SK-N-SH treated with all-trans-retinoic acid at 6 μM for 48 hours (cell line): ENCODE results near the gene RGL2.

Experiments used
- ATAC-seq: fragments of 200-7000 bp; cut with Tn5 transposase; 3 replicates; pipeline ENCODE4 v1.9.1; 2020; ENCODE audit warnings: mild to moderate bottlenecking, moderate library complexity
- ARNTL ChIP-seq: fragments of 450-650 bp; formaldehyde crosslinking; IDR thresholded peaks from 2 replicates; pipeline ENCODE4 v1.5.0; 2020; ENCODE audit warnings: low read depth, mild to moderate bottlenecking, moderate library complexity, borderline replicate concordance
- BACH2 ChIP-seq: fragments of 250-450 bp; sonication (Bioruptor Pico); IDR thresholded peaks from 2 replicates; pipeline ENCODE4 v1.9.0; 2021; ENCODE audit warnings: mild to moderate bottlenecking, borderline replicate concordance
- CREB5 ChIP-seq: fragments of 250-450 bp; sonication (Bioruptor Pico); IDR thresholded peaks from 2 replicates; pipeline ENCODE4 v1.5.1; 2020; ENCODE audit warnings: low read depth, mild to moderate bottlenecking, moderate library complexity
- CSDC2 ChIP-seq: fragments of 250-450 bp; sonication (Bioruptor Pico); IDR thresholded peaks from 2 replicates; pipeline ENCODE4 v1.5.0; 2020; ENCODE audit warnings: mild to moderate bottlenecking, moderate library complexity
- CSRNP3 ChIP-seq: fragments of 250-450 bp; sonication (Bioruptor Pico); IDR thresholded peaks from 2 replicates; pipeline ENCODE4 v1.5.1; 2021; ENCODE audit warnings: mild to moderate bottlenecking, moderate library complexity
- ESRRG ChIP-seq: fragments of 250-450 bp; sonication (Bioruptor Pico); IDR thresholded peaks from 2 replicates; pipeline ENCODE4 v1.6.1; 2021; ENCODE audit warnings: mild to moderate bottlenecking
- GLIS3 ChIP-seq: fragments of 250-450 bp; sonication (Bioruptor Pico); IDR thresholded peaks from 2 replicates; pipeline ENCODE4 v1.5.0; 2020; ENCODE audit warnings: mild to moderate bottlenecking, moderate library complexity
- OSR1 ChIP-seq: fragments of 250-450 bp; sonication (Bioruptor Pico); IDR thresholded peaks from 2 replicates; pipeline ENCODE4 v1.8.0; 2022; ENCODE audit warnings: moderate library complexity, mild to moderate bottlenecking, inconsistent platforms
- PATZ1 ChIP-seq: fragments of 250-450 bp; sonication (Bioruptor Pico); IDR thresholded peaks from 2 replicates; pipeline ENCODE4 v1.8.0; 2020; ENCODE audit warnings: mild to moderate bottlenecking, moderate library complexity, borderline replicate concordance
- POU6F1 ChIP-seq: fragments of 250-450 bp; sonication (Bioruptor Pico); IDR thresholded peaks from 2 replicates; pipeline ENCODE4 v1.8.0; 2021; ENCODE audit warnings: low read depth, mild to moderate bottlenecking, moderate library complexity, borderline replicate concordance
- PPARA ChIP-seq: fragments of 250-450 bp; sonication (Bioruptor Pico); IDR thresholded peaks from 2 replicates; pipeline ENCODE4 v1.5.0; 2020; ENCODE audit warnings: mild to moderate bottlenecking, borderline replicate concordance
- RARB ChIP-seq: fragments of 250-450 bp; sonication (Bioruptor Pico); IDR thresholded peaks from 2 replicates; pipeline ENCODE4 v1.8.0; 2021; ENCODE audit warnings: mild to moderate bottlenecking, moderate library complexity
- SNAI2 ChIP-seq: fragments of 250-450 bp; sonication (Bioruptor Pico); IDR thresholded peaks from 2 replicates; pipeline ENCODE4 v1.5.0; 2020; ENCODE audit warnings: mild to moderate bottlenecking, moderate library complexity
- TCF4 ChIP-seq: fragments of 250-450 bp; sonication (Bioruptor Pico); IDR thresholded peaks from 2 replicates; pipeline ENCODE4 v1.8.0; 2021; ENCODE audit warnings: mild to moderate bottlenecking, moderate library complexity, borderline replicate concordance
- TOX ChIP-seq: fragments of 250-450 bp; sonication (Bioruptor Pico); IDR thresholded peaks from 2 replicates; pipeline ENCODE4 v1.8.0; 2021; ENCODE audit warnings: mild to moderate bottlenecking, moderate library complexity, borderline replicate concordance
- TSHZ2 ChIP-seq: fragments of 250-450 bp; sonication (Bioruptor Pico); IDR thresholded peaks from 2 replicates; pipeline ENCODE4 v1.5.0; 2020; ENCODE audit warnings: mild to moderate bottlenecking, moderate library complexity
- ZC3H10 ChIP-seq: fragments of 250-450 bp; sonication (Bioruptor Pico); IDR thresholded peaks from 2 replicates; pipeline ENCODE4 v1.5.1; 2021; ENCODE audit warnings: mild to moderate bottlenecking, moderate library complexity
- ZFP3 ChIP-seq: fragments of 250-450 bp; sonication (Bioruptor Pico); IDR thresholded peaks from 2 replicates; pipeline ENCODE4 v1.5.0; 2020; ENCODE audit warnings: mild to moderate bottlenecking, moderate library complexity
- ZFP30 ChIP-seq: fragments of 450-650 bp; formaldehyde crosslinking; IDR thresholded peaks from 2 replicates; pipeline ENCODE4 v1.5.0; 2022; ENCODE audit warnings: mild to moderate bottlenecking, moderate library complexity
- ZNF565 ChIP-seq: fragments of 450-650 bp; formaldehyde crosslinking; conservative IDR thresholded peaks from 2 replicates; pipeline ENCODE4 v1.5.0; 2020; ENCODE audit warnings: low read depth, mild to moderate bottlenecking, moderate library complexity
- ZNF70 ChIP-seq: fragments of 450-650 bp; formaldehyde crosslinking; IDR thresholded peaks from 2 replicates; pipeline ENCODE4 v1.5.0; 2020; ENCODE audit warnings: mild to moderate bottlenecking, moderate library complexity
- ZNF8 ChIP-seq: fragments of 450-650 bp; formaldehyde crosslinking; IDR thresholded peaks from 2 replicates; pipeline ENCODE4 v1.5.0; 2020; ENCODE audit warnings: mild to moderate bottlenecking, moderate library complexity

RGL2 gene

GRCh38 chr6:33272275-33273128, 26.2 kb downstream of the RGL2 start:
- peak; percentile 10 for ATAC-seq
- TF ChIP-seq TCF4 (CRISPR knock-in tag) = no peak
- no peak for TF ChIP-seq TOX (CRISPR knock-in tag)
- no peak for TF ChIP-seq POU6F1
- no peak for TF ChIP-seq SNAI2 (CRISPR knock-in tag)
- no peak for TF ChIP-seq TSHZ2 (CRISPR knock-in tag)
- no peak for TF ChIP-seq PATZ1 (CRISPR knock-in tag)

- peak; percentile 83 for ATAC-seq
- TF ChIP-seq TCF4 (CRISPR knock-in tag) = no peak
- TF ChIP-seq GLIS3 (CRISPR knock-in tag) = peak; percentile 57; the same call in 1 of the 2 replicates
- no peak for TF ChIP-seq ZNF565 (CRISPR knock-in tag)
- TF ChIP-seq CSRNP3 (CRISPR knock-in tag) = no peak
- no peak for TF ChIP-seq ARNTL (CRISPR knock-in tag)
- TF ChIP-seq SNAI2 (CRISPR knock-in tag) = no peak
- no peak for TF ChIP-seq TOX (CRISPR knock-in tag)
- peak; percentile 76 for TF ChIP-seq ZNF70 (CRISPR knock-in tag)
- TF ChIP-seq BACH2 (CRISPR knock-in tag) = no peak
- no peak for TF ChIP-seq PPARA (CRISPR knock-in tag)
- TF ChIP-seq ZNF8 (CRISPR knock-in tag) = no peak
- no peak for TF ChIP-seq OSR1 (CRISPR knock-in tag)
- peak; percentile 12; the same call in 1 of the 2 replicates for TF ChIP-seq POU6F1
- no peak for TF ChIP-seq PATZ1 (CRISPR knock-in tag)
- no peak for TF ChIP-seq CREB5
- TF ChIP-seq ZC3H10 (CRISPR knock-in tag) = no peak
- TF ChIP-seq CSDC2 = 0 out of 2 replicates have a peak, but pooled peaks have one; percentile 22
- no peak for TF ChIP-seq ESRRG
- no peak for TF ChIP-seq RARB
- TF ChIP-seq ZFP30 (CRISPR knock-in tag) = no peak
- no peak for TF ChIP-seq ZFP3
Observed at GRCh38 chr6:33271468-33272274, 27.1 kb downstream of the RGL2 start, which contains the start of the genes RPS18 and VPS52. TSS of gene RPS18 (plus strand) at chr6:33272075. CDS start at chr6:33272120, 45 bp downstream. TSS of gene VPS52 (minus strand) at chr6:33271876. CDS start at chr6:33271675, 201 bp downstream.
